Measurements from ENCODE around the gene ETV1. TPM values are rescaled to one million over a fixed set of nuclear protein-coding genes. Genes with fewer than 3 reads are reported as not detected.

Gene ETV1
- polyA plus RNA-seq, 1 donor from 2014 or later, result not detected

GRCh38 chr7:13979671-13980435 is 9.6 kb downstream of the ETV1 start:
- Mint-ChIP-seq H3K36me3 (peaks cover 1% of the 10 kb centered on the region), H3K27ac (no peak overlapping the region), H3K4me3 (no peak overlapping the region), H3K4me1 (no peaks in the 10 kb centered on the region), H3K27me3 (no peaks in the 10 kb centered on the region), H3K9me3 (no peaks in the 10 kb centered on the region)

GRCh38 chr7:13976594-13976993 is 12.9 kb downstream of the ETV1 start:
- no peaks in the 10 kb centered on the region for H3K36me3 Mint-ChIP-seq
- peaks cover 0 to 7% (median 0%) of the 10 kb centered on the region in 3 donors for H3K9me3 Mint-ChIP-seq
- no peak overlapping the region for H3K27ac Mint-ChIP-seq
- H3K4me3 Mint-ChIP-seq, result no peak overlapping the region
- H3K27me3 Mint-ChIP-seq, result no peaks in the 10 kb centered on the region
- peaks cover 0 to 2% (median 0%) of the 10 kb centered on the region in 3 donors for H3K4me1 Mint-ChIP-seq

GRCh38 chr7:13965077-13965476 is 24.4 kb downstream of the ETV1 start:
- Mint-ChIP-seq H3K27ac (no peak overlapping the region), H3K4me3 (no peak overlapping the region), H3K27me3 (no peaks in the 10 kb centered on the region), H3K36me3 (no peaks in the 10 kb centered on the region), H3K4me1 (no peaks in the 10 kb centered on the region), H3K9me3 (no peaks in the 10 kb centered on the region)

GRCh38 chr7:13963925-13964324 is 25.5 kb downstream of the ETV1 start:
- Mint-ChIP-seq H3K27ac (no peak overlapping the region), H3K27me3 (no peaks in the 10 kb centered on the region), H3K9me3 (no peaks in the 10 kb centered on the region), H3K4me3 (peak overlapping the region in 1 of 4 donors; percentile 3), H3K36me3 (no peaks in the 10 kb centered on the region), H3K4me1 (no peaks in the 10 kb centered on the region)

- H3K4me1 Mint-ChIP-seq, result no peaks in the 10 kb centered on the region
- no peak overlapping the region for H3K4me3 Mint-ChIP-seq
- peaks cover 0 to 3% (median 2%) of the 10 kb centered on the region in 3 donors for H3K9me3 Mint-ChIP-seq
- no peaks in the 10 kb centered on the region for H3K27me3 Mint-ChIP-seq
- H3K36me3 Mint-ChIP-seq, result no peaks in the 10 kb centered on the region
- H3K27ac Mint-ChIP-seq, result no peak overlapping the region
Measured at GRCh38 chr7:13955494-13955893, 34.0 kb downstream of the ETV1 start.

- H3K27ac Mint-ChIP-seq, result no peak overlapping the region
- H3K36me3 Mint-ChIP-seq, result no peaks in the 10 kb centered on the region
- H3K9me3 Mint-ChIP-seq, result peaks cover 0 to 3% (median 2%) of the 10 kb centered on the region in 3 donors
- no peaks in the 10 kb centered on the region for H3K27me3 Mint-ChIP-seq
- H3K4me3 Mint-ChIP-seq, result no peak overlapping the region
- H3K4me1 Mint-ChIP-seq, result no peaks in the 10 kb centered on the region
Measured at GRCh38 chr7:13953368-13953767, 36.1 kb downstream of the ETV1 start.

- no peaks in the 10 kb centered on the region for H3K27me3 Mint-ChIP-seq
- no peak overlapping the region for H3K4me3 Mint-ChIP-seq
- H3K4me1 Mint-ChIP-seq, result no peaks in the 10 kb centered on the region
- no peak overlapping the region for H3K27ac Mint-ChIP-seq
- no peaks in the 10 kb centered on the region for H3K36me3 Mint-ChIP-seq
- peaks cover 0 to 3% (median 2%) of the 10 kb centered on the region in 3 donors for H3K9me3 Mint-ChIP-seq
Measured at GRCh38 chr7:13952921-13953320, 36.5 kb downstream of the ETV1 start.

GRCh38 chr7:13949939-13950338 is 39.5 kb downstream of the ETV1 start:
- Mint-ChIP-seq H3K4me3 (no peak overlapping the region), H3K36me3 (no peaks in the 10 kb centered on the region), H3K4me1 (no peaks in the 10 kb centered on the region), H3K27ac (no peak overlapping the region), H3K9me3 (peaks cover 0 to 3% (median 2%) of the 10 kb centered on the region in 3 donors), H3K27me3 (no peaks in the 10 kb centered on the region)

- no peaks in the 10 kb centered on the region for H3K27me3 Mint-ChIP-seq
- H3K4me1 Mint-ChIP-seq, result no peaks in the 10 kb centered on the region
- H3K4me3 Mint-ChIP-seq, result no peak overlapping the region
- peaks cover 0 to 3% (median 2%) of the 10 kb centered on the region in 3 donors for H3K9me3 Mint-ChIP-seq
- no peak overlapping the region for H3K27ac Mint-ChIP-seq
- H3K36me3 Mint-ChIP-seq, result no peaks in the 10 kb centered on the region
Measured at GRCh38 chr7:13949445-13949844, 40.0 kb downstream of the ETV1 start.

- peaks cover 0 to 4% (median under 1%) of the 10 kb centered on the region in 3 donors for H3K9me3 Mint-ChIP-seq
- H3K4me3 Mint-ChIP-seq, result no peak overlapping the region
- H3K27me3 Mint-ChIP-seq, result no peaks in the 10 kb centered on the region
- H3K36me3 Mint-ChIP-seq, result peaks cover 1% of the 10 kb centered on the region
- H3K4me1 Mint-ChIP-seq, result no peaks in the 10 kb centered on the region
- H3K27ac Mint-ChIP-seq, result no peak overlapping the region
Measured at GRCh38 chr7:13948019-13948801, 41.3 kb downstream of the ETV1 start.

- Mint-ChIP-seq H3K4me3 (no peak overlapping the region), H3K4me1 (no peaks in the 10 kb centered on the region), H3K27me3 (no peaks in the 10 kb centered on the region), H3K27ac (no peak overlapping the region), H3K36me3 (peaks cover 1% of the 10 kb centered on the region), H3K9me3 (peaks cover 0 to 4% (median 0%) of the 10 kb centered on the region in 3 donors)
Measured at GRCh38 chr7:13947535-13947934, 41.9 kb downstream of the ETV1 start.

- H3K36me3 Mint-ChIP-seq, result peaks cover 3% of the 10 kb centered on the region
- H3K27me3 Mint-ChIP-seq, result no peaks in the 10 kb centered on the region
- H3K9me3 Mint-ChIP-seq, result peaks cover 0 to 4% (median 2%) of the 10 kb centered on the region in 3 donors
- no peaks in the 10 kb centered on the region for H3K4me1 Mint-ChIP-seq
- H3K27ac Mint-ChIP-seq, result no peak overlapping the region
- H3K4me3 Mint-ChIP-seq, result no peak overlapping the region
Measured at GRCh38 chr7:13946181-13946580, 43.3 kb downstream of the ETV1 start.

GRCh38 chr7:13945670-13946069 is 43.8 kb downstream of the ETV1 start:
- H3K9me3 Mint-ChIP-seq, result peaks cover 0 to 4% (median 2%) of the 10 kb centered on the region in 3 donors
- H3K27me3 Mint-ChIP-seq, result no peaks in the 10 kb centered on the region
- no peaks in the 10 kb centered on the region for H3K4me1 Mint-ChIP-seq
- no peak overlapping the region for H3K4me3 Mint-ChIP-seq
- H3K36me3 Mint-ChIP-seq, result peaks cover 3% of the 10 kb centered on the region
- no peak overlapping the region for H3K27ac Mint-ChIP-seq

GRCh38 chr7:13933536-13933935 is 55.9 kb downstream of the ETV1 start:
- Mint-ChIP-seq H3K4me3 (no peak overlapping the region), H3K9me3 (peaks cover 0 to 3% (median 2%) of the 10 kb centered on the region in 3 donors), H3K4me1 (peaks cover 0 to 2% (median 0%) of the 10 kb centered on the region in 3 donors), H3K36me3 (no peaks in the 10 kb centered on the region), H3K27ac (no peak overlapping the region), H3K27me3 (no peaks in the 10 kb centered on the region)

GRCh38 chr7:13933091-13933490 is 56.4 kb downstream of the ETV1 start:
- H3K27me3 Mint-ChIP-seq, result no peaks in the 10 kb centered on the region
- H3K9me3 Mint-ChIP-seq, result peaks cover 0 to 3% (median 2%) of the 10 kb centered on the region in 3 donors
- no peak overlapping the region for H3K27ac Mint-ChIP-seq

More at GRCh38 chr7:13933091-13933490, 56.4 kb downstream of the ETV1 start:
- Mint-ChIP-seq H3K36me3 (no peaks in the 10 kb centered on the region), H3K4me1 (peaks cover 0 to 2% (median 0%) of the 10 kb centered on the region in 3 donors), H3K4me3 (no peak overlapping the region)
